Non-pigmented ciliary epithelial cell (primary cell): ENCODE results near the gene BTNL3.
"Not testable (repeated sequence)": the region's sequence is repeated elsewhere in the genome, so short reads cannot be mapped to it uniquely, and the experiment has no call there.

Experiments
- DNase-seq: peaks from one replicate; pipeline ENCODE4 v3.0.0-alpha.2; 2010; ENCODE audit warnings: low read depth

BTNL3 gene

GRCh38 chr5:181024245-181025064 lies 35.8 kb downstream of the BTNL3 start:
- no peak for DNase-seq

- no peak for DNase-seq
These were observed 38.9 kb downstream of the BTNL3 start for GRCh38 chr5:181027452-181028031.

GRCh38 chr5:181028032-181028819 lies 39.6 kb downstream of the BTNL3 start:
- no peak for DNase-seq

- no peak for DNase-seq
These were observed 43.1 kb downstream of the BTNL3 start for GRCh38 chr5:181031716-181032115.

GRCh38 chr5:181035991-181036815 lies 47.6 kb downstream of the BTNL3 start:
- no peak for DNase-seq

- DNase-seq: no peak
These were observed 48.2 kb downstream of the BTNL3 start for GRCh38 chr5:181036816-181037364.

GRCh38 chr5:181037365-181037861 lies 48.8 kb downstream of the BTNL3 start:
- no peak for DNase-seq

- DNase-seq: no peak
These were observed 50.8 kb downstream of the BTNL3 start for GRCh38 chr5:181039471-181039870.

- DNase-seq: no peak
These were observed 51.4 kb downstream of the BTNL3 start, which contains the start of gene BTNL9 for GRCh38 chr5:181039931-181040630. Gene BTNL9, plus strand, starts transcription at chr5:181040266. Its CDS starts 5,224 bp downstream, at chr5:181045490.

- no peak for DNase-seq
These were observed 51.9 kb downstream of the BTNL3 start for GRCh38 chr5:181040631-181040945.

- DNase-seq: no peak
These were observed 52.4 kb downstream of the BTNL3 start for GRCh38 chr5:181041043-181041442.

- DNase-seq: no peak
These were observed 53.5 kb downstream of the BTNL3 start for GRCh38 chr5:181042036-181042713.

GRCh38 chr5:181042722-181043121 lies 54.1 kb downstream of the BTNL3 start:
- no peak for DNase-seq

GRCh38 chr5:181043285-181044092 lies 54.8 kb downstream of the BTNL3 start:
- no peak for DNase-seq

- no peak for DNase-seq
These were observed 55.5 kb downstream of the BTNL3 start for GRCh38 chr5:181044093-181044599.

GRCh38 chr5:181044662-181045305 lies 56.1 kb downstream of the BTNL3 start:
- DNase-seq: no peak

- no peak for DNase-seq
These were observed 56.7 kb downstream of the BTNL3 start for GRCh38 chr5:181045316-181045715.

GRCh38 chr5:181045857-181046256 lies 57.2 kb downstream of the BTNL3 start:
- not testable (repeated sequence) for DNase-seq

GRCh38 chr5:181047288-181047687 lies 58.6 kb downstream of the BTNL3 start:
- DNase-seq: no peak
